Bladder microvascular endothelial cell (primary cell): ENCODE data around the gene PTPMT1. TPM values are rescaled to one million over a fixed set of nuclear protein-coding genes. Genes with fewer than 3 reads are reported as not detected.

ENCODE experiments used
- total RNA-seq: library from RNA; depleted of rRNA; stranded (reverse); fragments of >200 nt; gene quantifications from 2 replicates; pipeline ENCODE4 v1.2.3, GENCODE V29; 2014

PTPMT1 gene, protein sequence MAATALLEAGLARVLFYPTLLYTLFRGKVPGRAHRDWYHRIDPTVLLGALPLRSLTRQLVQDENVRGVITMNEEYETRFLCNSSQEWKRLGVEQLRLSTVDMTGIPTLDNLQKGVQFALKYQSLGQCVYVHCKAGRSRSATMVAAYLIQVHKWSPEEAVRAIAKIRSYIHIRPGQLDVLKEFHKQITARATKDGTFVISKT
- 53.9 and 71.5 TPM in 2 replicates for total RNA-seq

GRCh38 chr11:47565340-47566148 lies at the start of gene PTPMT1:
Gene PTPMT1 (plus strand): TSS chr11:47565599. CDS start chr11:47565623, 24 bp downstream.

GRCh38 chr11:47552566-47553405 lies 12.6 kb upstream of the PTPMT1 start, which contains the start of gene CELF1:
Gene CELF1 (minus strand): TSS chr11:47553132. CDS start chr11:47499523, 53,609 bp downstream.

GRCh38 chr11:47578524-47579494 lies 13.4 kb downstream of the PTPMT1 start, which contains the start of the genes KBTBD4 and NDUFS3:
Gene KBTBD4 (minus strand): TSS chr11:47578970. CDS start chr11:47578951, 19 bp downstream.
Gene NDUFS3 (plus strand): TSS chr11:47579074. CDS start chr11:47579092, 18 bp downstream.

GRCh38 chr11:47586098-47586855 lies 20.9 kb downstream of the PTPMT1 start, which contains the start of gene FAM180B:
Gene FAM180B (plus strand): TSS chr11:47586678. CDS start chr11:47586769, 91 bp downstream.

DNA sequence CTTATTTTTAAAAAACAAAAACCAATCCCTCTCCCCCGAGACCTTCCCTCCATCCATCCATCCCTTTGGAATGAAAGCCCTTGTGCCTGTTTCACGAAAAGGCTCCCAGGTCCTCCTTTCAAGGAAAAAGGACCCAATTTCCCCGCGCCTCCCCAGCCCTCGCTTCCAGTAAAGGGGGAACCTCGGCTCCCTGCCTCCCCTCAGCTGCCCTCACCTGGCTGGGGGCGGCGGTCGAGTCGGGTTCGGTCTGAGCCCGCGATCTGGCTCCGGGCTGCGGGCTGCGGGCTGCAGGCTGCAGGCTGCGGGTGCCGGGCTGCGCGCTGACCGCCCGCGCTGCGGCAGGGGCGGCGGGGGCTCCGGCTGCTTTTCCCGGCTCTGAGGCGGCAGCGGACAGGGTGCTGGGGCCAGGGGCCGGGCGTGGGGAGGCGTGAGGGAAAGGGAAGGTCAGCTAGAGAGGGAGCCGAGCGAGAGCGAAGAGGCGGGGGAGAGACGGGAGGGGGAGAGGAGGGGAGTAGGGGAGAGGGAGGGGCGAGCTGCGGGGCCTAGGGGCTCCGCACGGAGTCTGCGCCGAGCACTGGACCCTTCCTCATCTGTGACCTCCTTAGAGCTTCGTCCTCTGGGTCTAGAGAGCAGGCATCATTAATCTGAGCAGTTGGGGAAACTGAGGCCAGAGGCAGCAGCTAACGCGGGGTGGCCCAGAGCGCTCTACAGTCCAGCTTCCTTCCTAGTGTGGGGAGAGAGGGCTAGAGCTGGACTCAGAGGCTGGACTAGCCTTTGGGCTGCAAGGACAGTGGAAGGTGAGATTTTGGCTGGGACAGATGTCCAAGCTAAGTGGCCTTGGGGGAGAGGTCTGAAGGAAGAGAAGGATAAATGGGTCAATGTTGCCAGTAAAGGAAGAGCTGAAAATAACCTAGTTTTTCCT lies 28.8 kb downstream of the PTPMT1 start, which contains the start of gene C1QTNF4:
Gene C1QTNF4, minus strand, starts transcription at position 478 of the 922 bp plus-strand sequence. CDS start 3,601 bp downstream, outside the sequence.

Other genes with a start within 250 kb of the PTPMT1 start
- gene MYBPC3, start 212.9 kb upstream of the PTPMT1 start, total RNA-seq, result not detected in 2 replicates
- gene SPI1, start 187.1 kb upstream of the PTPMT1 start, total RNA-seq, result not detected in 2 replicates
- 41.8 and 63.9 TPM in 2 replicates for gene SLC39A13, start 157.0 kb upstream of the PTPMT1 start, total RNA-seq
- 210 and 222 TPM in 2 replicates for gene PSMC3, start 139.2 kb upstream of the PTPMT1 start, total RNA-seq
- gene RAPSN, start 116.5 kb upstream of the PTPMT1 start, total RNA-seq, result 0.25 and 0.32 TPM in 2 replicates
- 49.2 and 119 TPM in 2 replicates for gene CELF1, start 12.5 kb upstream of the PTPMT1 start, total RNA-seq
- gene KBTBD4, start 13.4 kb downstream of the PTPMT1 start, total RNA-seq, result 18.6 and 30.9 TPM in 2 replicates
- gene NDUFS3, start 13.5 kb downstream of the PTPMT1 start, total RNA-seq, result 51.6 and 58.1 TPM in 2 replicates
- not detected in 2 replicates for gene FAM180B, start 21.1 kb downstream of the PTPMT1 start, total RNA-seq
- 0.13 and 0.16 TPM in 2 replicates for gene C1QTNF4, start 28.8 kb downstream of the PTPMT1 start, total RNA-seq
- gene MTCH2, start 77.0 kb downstream of the PTPMT1 start, total RNA-seq, result 50.5 and 141 TPM in 2 replicates
- gene AGBL2, start 149.8 kb downstream of the PTPMT1 start, total RNA-seq, result 0.31 and 0.32 TPM in 2 replicates
- gene FNBP4, start 201.7 kb downstream of the PTPMT1 start, total RNA-seq, result 31.6 and 70.3 TPM in 2 replicates